Fibroblast of the conjunctiva (primary cell): ENCODE data around the gene CACNG1.
"Not testable (repeated sequence)": the region's sequence is repeated elsewhere in the genome, so short reads cannot be mapped to it uniquely, and the experiment has no call there.

Experiments
- DNase-seq: peaks from one replicate; pipeline ENCODE4 v3.0.0-alpha.2; 2010; ENCODE audit warnings: low read depth

CACNG1 gene

DNA sequence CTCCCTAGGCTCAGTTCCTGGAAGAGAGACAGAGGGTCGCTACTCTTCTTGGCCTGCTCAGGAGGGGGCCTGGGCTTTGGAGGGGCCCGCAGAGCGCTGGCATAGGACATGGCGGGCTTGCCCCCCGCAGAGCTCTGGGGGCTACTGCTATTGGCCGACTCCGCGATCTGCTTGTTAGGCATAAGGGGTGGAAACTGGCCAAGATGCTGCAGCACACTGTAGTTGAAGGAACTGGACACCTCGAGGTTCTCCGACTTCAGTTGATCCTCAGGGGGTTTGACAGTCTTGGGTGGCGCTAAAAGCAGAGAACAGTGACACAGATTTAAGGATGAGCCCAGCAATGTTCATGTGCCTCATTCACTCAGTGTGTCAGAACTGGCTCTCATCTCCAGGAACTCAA, 33.9 kb downstream of the CACNG1 start:
- DNase-seq = no peak

DNA sequence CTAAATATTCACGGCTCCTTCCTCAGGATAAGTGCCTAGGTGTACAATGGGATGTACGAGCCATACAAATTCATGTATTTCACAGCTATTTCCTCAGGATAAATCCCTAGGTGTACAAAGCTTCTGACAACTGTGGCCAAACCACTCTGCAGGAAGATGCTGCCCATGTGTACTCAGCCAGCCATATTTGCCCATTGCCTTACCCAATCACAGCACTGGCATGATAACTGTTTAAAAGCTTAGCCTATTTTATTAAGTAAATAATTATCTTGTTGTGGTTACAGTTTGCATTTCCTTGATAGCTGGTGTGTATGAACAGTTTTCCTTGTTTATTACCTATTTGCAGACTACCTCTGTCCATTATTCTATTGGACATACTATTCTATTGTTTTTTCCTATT, 35.1 kb downstream of the CACNG1 start:
- no peak for DNase-seq

DNA sequence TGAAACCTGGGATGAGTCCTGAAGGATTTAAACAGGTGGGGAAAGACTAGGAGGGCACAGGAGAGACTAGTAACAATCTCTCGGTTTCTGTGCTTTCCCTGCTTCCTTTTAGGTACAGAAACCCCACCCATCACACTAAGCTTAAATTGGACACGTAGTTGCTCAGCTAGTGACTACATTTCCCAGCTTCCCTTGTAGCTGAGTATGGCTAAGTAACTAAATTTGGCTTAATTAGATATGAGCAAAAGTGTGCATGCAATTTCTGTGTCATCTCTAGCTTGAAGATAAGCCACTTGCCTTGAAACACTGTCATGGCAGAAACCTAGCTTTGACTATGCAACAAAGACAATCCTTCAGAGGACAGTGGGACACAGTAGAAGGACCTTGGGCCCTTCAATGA, 36.5 kb downstream of the CACNG1 start:
- DNase-seq = no peak

DNA sequence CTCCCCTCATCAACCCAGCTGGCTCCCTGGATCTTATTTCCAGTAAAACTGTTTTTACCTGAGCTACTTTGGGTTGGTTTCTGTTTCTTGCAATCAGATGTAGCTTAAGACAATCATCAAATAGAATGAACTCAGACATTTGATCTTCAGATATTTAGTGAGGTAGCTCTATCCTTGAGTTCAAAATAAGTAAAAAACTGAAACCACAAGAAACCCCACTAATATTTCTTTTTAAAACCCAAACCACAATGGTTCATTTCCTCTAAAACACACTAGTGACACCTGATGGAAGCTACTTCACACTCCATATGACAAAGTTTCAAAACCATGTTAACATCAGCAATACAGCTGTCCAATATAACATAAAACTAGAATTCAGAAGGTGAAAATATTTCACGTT, 37.8 kb downstream of the CACNG1 start:
- DNase-seq = no peak

DNA sequence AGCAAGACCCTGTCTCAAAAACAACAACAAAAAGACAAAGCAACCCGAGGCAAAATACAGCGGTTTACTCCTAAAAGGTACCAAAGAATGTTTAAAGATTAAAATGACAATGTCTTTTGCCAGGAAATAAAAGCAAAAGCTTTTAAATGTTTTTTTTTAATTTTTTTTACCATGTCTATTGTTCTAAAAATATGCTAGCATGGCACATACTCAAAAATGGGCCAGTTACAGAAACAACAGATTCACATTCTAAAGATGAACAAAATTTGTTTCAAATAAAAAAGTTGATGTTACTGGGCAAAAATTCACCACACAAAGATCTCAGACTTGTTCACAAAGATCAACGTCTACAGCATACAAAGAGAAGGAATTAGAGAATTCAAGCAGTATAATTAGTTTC, 41.1 kb downstream of the CACNG1 start:
- DNase-seq = no peak

DNA sequence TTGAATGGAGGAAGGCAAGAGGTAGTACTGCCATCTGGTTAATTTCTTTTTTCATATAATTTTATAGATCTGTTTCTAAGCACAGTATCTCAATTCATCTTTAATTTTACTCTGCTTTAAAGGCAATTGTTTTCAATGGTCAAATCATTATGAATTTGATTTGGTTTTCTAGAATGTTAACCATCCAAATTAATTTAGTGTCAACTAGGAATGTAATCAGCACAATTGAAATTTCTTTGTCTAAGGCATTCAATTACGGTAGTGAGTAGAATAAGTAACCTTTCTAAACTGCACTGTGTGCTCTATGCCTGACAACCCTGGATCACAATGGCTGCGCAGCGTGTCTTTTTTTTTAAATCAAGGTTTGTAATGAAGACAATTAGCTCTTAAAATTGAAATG, 44.3 kb downstream of the CACNG1 start:
- no peak for DNase-seq

DNA sequence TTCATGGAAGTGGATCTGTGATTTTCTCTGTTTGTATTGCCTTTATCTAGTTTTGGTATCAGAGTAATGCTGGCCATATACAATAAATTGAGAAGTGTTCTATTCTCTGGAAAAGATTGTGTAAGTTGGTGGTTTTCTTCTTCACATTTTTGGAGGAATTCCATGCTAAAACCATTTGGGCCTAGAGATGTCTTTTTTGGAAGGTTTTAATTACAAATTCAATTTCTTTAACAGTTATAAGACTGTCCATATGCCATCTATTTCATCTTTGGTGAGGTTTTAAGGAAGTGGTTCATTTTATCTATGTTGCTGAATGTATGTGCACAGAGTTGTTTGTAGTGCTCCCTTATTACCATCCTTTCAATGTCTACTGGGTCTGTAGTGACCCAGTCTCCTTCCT, 46.0 kb downstream of the CACNG1 start:
- no peak for DNase-seq

DNA sequence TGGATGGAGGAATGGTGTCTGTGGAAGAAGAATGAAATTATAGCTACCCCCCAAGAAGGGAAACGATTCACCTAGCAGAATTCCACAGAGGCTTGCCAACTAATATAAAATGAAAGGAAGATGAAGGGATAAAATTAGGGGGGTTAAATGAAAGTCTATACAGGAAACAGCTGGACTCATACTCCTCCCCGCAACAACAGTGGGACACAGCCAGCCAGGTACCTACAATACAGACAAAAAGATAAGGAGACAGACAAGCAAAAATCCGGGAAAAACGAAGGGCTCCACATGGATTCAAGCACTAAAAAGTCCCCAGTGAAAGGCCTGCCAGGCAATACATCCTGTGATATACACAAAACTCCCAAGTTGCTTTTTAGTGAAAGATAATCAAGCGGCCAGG, 47.9 kb downstream of the CACNG1 start:
- DNase-seq = no peak

DNA sequence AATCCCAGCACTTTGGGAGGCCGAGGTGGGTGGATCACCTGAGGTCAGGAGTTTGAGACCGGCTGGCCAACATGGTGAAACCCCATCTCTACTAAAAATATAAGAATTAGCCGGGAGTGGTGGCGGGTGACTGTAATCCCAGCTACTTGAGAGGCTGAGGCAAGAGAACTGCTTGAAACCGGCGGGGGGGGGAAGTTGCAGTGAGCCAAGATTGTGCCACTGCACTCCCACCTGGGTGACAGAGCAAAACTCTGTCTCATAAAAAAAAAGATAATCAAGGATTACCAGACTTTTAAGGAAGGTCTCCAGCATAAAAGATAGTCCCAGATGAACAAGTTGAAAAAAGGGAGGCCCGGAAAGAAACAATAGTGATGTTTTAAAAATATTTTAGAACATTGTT, 48.4 kb downstream of the CACNG1 start:
- DNase-seq = not testable (repeated sequence)

DNA sequence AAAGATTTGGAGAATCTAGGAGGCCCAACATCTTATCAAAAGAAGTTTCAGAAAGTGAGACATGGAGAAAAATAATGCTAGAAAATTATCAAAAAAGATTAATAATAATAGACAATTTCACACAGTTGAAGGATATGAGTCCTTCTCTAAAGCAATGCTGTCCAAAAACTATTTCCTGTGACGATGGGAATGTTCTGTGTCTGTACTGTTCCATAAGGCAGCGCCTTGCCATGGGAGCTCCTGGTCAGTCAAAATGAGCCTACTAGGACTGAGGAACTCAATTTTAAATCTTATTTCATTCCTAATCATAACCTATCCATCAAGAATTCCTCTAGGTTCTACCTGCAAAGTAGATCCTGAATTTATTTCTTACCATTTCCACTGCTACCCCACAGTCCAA, 49.0 kb downstream of the CACNG1 start:
- DNase-seq = no peak

DNA sequence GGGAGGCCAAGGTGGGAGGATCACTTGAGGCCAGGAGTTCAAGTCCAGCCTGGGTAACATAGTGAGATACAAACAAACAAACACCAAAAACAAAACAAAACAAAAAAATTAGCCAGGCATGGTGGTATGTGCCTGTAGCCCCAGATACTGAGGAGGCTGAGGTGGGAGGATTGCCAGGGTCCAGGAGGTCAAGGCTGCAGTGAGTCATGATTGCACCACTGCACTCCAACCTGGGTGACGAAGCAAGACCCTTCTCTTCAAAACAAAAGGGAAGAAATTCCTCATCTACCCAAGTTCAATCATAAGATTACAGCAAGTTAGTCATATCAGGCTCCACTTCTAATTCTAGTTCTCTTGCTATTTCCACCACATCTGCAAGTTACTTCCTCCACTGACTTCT, 50.9 kb downstream of the CACNG1 start:
- DNase-seq = peak; percentile 63

DNA sequence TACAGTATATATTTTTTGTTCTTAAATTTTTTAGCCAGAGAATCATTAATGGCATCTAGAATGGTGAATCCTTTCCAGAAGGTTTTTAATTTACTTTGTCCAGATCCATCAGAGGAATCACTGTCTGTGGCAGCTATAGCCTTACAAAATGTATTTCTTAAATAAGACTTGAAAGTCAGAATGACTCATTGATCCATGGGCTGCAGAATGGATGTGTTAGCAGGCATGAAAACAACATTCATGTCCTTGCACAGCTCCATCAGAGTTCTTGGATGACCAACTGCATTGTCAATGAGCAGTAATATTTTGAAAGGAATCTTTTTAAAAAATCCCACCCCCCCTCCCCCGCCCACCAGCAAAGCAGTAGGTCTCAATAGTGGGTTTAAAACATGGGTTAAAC, 51.4 kb downstream of the CACNG1 start:
- no peak for DNase-seq

DNA sequence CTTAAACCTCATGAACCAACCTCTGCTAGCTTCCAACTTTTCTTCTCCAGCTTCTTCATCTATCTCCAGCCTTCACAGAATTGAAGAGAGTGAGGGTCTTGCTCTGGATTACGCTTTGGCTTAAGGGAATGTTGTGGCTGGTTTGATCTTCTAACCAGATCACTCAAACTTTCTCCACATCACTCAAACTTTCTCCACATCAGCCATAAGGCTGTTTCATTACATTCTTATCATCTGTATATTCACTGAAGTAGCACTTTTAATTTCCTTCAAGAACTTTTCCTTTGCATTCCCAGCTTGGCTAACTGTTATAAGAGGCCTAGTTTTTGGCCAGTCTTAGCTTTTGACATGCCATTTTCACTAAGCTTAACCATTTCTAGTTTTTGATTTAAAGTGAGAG, 52.3 kb downstream of the CACNG1 start:
- DNase-seq = no peak

DNA sequence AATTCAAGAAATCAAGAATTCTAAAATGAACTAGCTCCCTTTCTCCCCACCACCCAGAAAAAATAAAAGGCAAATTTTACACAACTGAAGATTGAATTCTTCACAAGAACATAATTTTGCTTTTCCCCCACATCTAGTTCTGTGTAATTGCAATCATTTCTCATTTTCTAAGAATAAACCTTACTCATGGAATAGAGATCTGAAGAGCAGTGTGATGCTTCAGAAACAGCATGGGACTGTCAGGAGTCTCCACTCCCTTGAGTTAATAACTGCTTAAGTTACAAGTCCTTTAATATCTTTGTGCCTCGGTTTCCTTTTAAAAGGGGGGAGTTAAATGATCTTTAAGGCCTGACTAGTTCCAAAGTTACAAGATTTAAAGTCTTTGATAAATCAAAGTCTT, 53.7 kb downstream of the CACNG1 start:
- DNase-seq = no peak

DNA sequence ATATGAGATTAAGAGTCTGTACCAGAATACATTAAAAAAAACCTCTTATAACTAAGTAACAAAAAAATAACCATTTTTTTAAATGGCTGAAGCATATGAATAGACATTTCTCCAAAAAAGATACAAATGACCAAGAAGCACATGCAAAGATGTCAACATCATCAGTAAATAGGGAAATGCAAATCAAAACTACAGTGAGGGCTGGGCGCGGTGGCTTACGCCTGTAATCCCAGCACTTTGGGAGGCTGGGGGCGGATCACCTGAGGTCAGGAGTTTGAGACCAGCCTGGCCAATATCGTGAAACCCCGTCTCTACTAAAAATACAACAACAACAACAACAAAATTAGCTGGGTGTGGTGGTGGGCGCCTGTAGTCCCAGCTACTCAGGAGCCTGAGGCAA, 60.3 kb downstream of the CACNG1 start:
- not testable (repeated sequence) for DNase-seq

DNA sequence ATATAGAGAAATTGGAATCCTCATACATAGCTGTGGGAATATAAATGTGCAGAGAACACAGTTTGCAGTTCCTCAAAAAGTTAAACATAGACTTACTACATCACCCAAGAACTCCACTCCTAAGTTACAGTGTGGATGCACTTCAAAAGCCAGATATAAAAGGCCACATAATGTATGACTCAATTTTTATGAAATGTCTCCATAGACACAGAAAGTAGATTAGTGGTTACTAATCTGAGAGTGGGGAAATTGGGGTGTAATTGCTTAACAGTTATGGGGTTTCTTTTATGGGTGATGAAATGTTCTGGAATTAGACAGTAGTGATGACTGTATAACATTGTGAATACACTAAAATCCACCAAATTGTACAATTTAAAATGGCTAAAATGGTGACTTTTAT, 60.9 kb downstream of the CACNG1 start:
- no peak for DNase-seq
